WERI-Rb-1 (cell line): ENCODE results near the gene FAM13A.

ENCODE experiments used
- DNase-seq: peaks from one replicate; pipeline ENCODE4 v3.0.0-alpha.2; 2020
- H3K27ac ChIP-seq: fragments of 250-450 bp; sonication (Bioruptor Pico); 2 replicates; pipeline ENCODE4 v1.5.1; 2020; ENCODE audit warnings: mild to moderate bottlenecking, moderate library complexity
- H3K27me3 ChIP-seq: fragments of 250-450 bp; sonication (Bioruptor Pico); 2 replicates; pipeline ENCODE4 v1.5.1; 2021; ENCODE audit warnings: mild to moderate bottlenecking, low read depth, moderate library complexity; ENCODE audit not compliant: insufficient read depth, severe bottlenecking
- H3K36me3 ChIP-seq: fragments of 250-450 bp; sonication (Bioruptor Pico); 2 replicates; pipeline ENCODE4 v1.5.1; 2020; ENCODE audit warnings: mild to moderate bottlenecking, moderate library complexity
- H3K4me3 ChIP-seq: 2 replicates; pipeline ENCODE4 v1.5.1; 2011; ENCODE audit warnings: low read depth, mild to moderate bottlenecking, control low read depth, low read length
- H3K9me3 ChIP-seq: fragments of 250-450 bp; sonication (Bioruptor Pico); 2 replicates; pipeline ENCODE4 v1.5.1; 2021; ENCODE audit warnings: mild to moderate bottlenecking, moderate library complexity; ENCODE audit not compliant: severe bottlenecking
- TF ChIP-seq, protein P1 (sequence below): IDR thresholded peaks from 2 replicates; pipeline ENCODE4 v1.5.1; 2011; ENCODE audit warnings: low read depth, mild to moderate bottlenecking, control low read depth, inconsistent platforms, low read length

The FAM13A gene

DNA sequence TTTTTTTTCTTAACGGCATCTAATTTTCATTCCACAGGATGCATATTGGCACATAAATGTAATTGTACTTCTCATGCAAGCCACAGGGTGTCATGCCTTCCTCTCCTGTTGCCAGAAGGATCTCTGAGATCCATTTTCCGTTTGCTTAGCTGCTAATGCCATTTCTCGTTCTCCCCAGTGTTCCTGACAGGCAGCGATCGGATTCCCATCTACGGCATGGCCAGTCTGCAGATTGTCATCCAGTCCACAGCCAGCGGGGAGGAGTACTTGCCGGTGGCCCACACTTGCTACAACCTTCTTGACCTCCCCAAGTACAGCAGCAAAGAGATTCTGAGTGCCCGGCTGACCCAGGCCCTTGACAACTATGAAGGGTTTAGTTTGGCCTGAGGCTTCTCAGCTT, 350.4 kb downstream of the FAM13A start:
- H3K27me3 ChIP-seq = no peaks in the 10 kb centered on the region
- H3K27ac ChIP-seq = no peak overlapping the region
- DNase-seq = peak; percentile 52
- TF ChIP-seq, protein P1, sequence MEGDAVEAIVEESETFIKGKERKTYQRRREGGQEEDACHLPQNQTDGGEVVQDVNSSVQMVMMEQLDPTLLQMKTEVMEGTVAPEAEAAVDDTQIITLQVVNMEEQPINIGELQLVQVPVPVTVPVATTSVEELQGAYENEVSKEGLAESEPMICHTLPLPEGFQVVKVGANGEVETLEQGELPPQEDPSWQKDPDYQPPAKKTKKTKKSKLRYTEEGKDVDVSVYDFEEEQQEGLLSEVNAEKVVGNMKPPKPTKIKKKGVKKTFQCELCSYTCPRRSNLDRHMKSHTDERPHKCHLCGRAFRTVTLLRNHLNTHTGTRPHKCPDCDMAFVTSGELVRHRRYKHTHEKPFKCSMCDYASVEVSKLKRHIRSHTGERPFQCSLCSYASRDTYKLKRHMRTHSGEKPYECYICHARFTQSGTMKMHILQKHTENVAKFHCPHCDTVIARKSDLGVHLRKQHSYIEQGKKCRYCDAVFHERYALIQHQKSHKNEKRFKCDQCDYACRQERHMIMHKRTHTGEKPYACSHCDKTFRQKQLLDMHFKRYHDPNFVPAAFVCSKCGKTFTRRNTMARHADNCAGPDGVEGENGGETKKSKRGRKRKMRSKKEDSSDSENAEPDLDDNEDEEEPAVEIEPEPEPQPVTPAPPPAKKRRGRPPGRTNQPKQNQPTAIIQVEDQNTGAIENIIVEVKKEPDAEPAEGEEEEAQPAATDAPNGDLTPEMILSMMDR = peak; percentile 70
- no peak overlapping the region for H3K4me3 ChIP-seq
- H3K36me3 ChIP-seq = no peaks in the 10 kb centered on the region
- H3K9me3 ChIP-seq = no peaks in the 10 kb centered on the region

DNA sequence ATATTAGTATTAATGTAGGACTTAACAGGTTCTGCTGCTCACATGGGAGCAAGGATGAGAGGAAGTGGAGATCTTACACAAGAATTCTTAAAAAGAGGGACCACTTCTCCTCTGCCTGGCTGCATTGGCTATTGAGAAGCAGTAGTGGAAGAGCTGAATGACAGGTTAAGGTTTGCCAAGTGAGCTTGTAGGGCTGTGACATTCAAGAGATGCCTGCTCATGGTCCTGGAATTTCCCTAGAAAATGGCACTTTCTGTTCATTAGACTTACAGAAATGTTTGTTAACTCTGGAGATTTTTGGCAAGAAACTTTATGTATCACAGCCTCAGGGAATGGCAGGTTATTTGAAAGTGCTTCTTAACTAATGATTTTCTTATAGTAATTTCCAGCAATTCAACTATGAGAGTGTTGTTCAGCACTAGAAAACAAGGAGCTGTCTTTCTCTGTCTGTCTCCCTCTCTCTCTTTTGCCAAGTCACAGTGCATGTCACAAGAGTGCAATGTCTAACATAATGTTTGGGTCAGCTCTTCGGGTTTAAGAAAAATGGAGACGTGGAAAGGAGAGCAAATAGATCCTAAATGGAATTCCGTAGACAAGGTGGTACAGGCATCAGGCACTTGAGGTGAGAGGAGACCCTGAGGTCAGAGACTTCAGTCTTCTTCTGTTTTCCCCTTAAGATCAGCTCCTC, 351.0 kb downstream of the FAM13A start:
- Histone ChIP-seq H3K4me3 (no peak overlapping the region), H3K9me3 (no peaks in the 10 kb centered on the region), H3K27ac (no peak overlapping the region), H3K36me3 (no peaks in the 10 kb centered on the region), H3K27me3 (no peaks in the 10 kb centered on the region)
- TF ChIP-seq, protein P1 = no peak
- no peak for DNase-seq

DNA sequence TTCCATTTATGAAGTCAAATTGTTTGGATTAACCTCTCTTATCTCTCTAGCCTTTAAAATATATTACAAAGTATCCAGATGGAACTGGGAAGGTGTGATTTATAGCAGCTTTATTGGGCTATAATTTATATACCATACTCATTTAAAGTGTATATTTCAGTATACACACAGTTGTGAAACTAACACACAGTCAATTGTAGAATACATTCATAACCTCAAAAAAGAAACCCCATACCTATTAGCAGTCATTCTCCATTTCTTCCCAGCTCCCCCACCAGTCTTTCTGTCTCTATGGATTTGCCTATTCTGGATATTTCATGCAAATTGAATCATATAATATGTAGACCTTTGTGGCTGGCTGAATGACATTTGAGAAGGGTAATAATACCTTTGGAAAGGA, 351.8 kb downstream of the FAM13A start:
- no peak for DNase-seq
- H3K9me3 ChIP-seq = no peaks in the 10 kb centered on the region
- no peak overlapping the region for H3K4me3 ChIP-seq
- H3K27me3 ChIP-seq = no peaks in the 10 kb centered on the region
- no peak overlapping the region for H3K27ac ChIP-seq
- TF ChIP-seq, protein P1 = no peak
- H3K36me3 ChIP-seq = no peaks in the 10 kb centered on the region

DNA sequence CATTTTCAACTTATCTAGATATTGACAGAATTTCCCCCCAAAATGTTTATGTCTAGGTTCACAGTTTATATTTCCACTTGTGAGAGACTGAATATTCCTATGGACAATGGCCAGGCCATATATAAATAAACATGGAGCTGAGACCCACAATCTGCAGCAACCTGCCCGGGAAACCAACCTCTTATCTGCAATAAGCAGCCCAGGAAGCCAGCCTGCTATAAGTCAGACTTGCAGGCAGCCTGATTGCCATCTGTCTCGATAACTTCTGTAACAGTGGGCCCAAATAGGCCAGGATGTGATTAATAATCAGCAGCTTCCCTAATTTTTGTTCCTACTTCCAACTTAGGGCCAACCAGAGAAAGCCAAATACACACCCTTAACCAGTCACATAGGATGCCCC, 354.2 kb downstream of the FAM13A start:
- no peaks in the 10 kb centered on the region for H3K27me3 ChIP-seq
- no peaks in the 10 kb centered on the region for H3K9me3 ChIP-seq
- TF ChIP-seq, protein P1 = no peak
- H3K27ac ChIP-seq = no peak overlapping the region
- no peak for DNase-seq
- H3K36me3 ChIP-seq = no peaks in the 10 kb centered on the region
- H3K4me3 ChIP-seq = no peak overlapping the region

DNA sequence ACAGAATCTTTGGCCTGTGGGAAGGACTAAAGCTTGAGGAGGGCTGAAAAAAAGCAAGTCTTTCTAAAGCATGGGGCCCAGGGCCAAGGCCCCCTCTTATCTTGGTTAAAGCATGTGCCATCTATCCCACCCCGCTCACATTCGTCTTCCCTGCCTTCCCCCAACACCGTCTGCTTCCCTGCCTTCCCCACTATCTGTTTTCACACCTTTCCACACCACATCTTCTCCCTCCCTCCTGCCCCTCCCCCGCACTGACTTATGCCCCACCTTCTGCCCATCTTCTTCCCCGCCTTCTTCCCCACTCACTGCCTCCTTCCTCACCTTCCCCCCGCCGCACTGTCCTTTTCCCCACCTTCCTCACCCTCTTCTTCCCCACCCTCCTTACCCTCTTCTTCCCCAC, 358.5 kb downstream of the FAM13A start:
- Histone ChIP-seq H3K4me3 (no peak overlapping the region), H3K36me3 (no peaks in the 10 kb centered on the region), H3K9me3 (no peaks in the 10 kb centered on the region), H3K27ac (no peak overlapping the region), H3K27me3 (no peaks in the 10 kb centered on the region)
- DNase-seq = no peak
- TF ChIP-seq, protein P1 = no peak
